SK-N-SH treated with all-trans-retinoic acid at 6 μM for 48 hours (cell line): ENCODE measurements around the gene FRMPD2.

Source experiments
- ARNTL ChIP-seq: fragments of 450-650 bp; formaldehyde crosslinking; IDR thresholded peaks from 2 replicates; pipeline ENCODE4 v1.5.0; 2020; ENCODE audit warnings: low read depth, mild to moderate bottlenecking, moderate library complexity, borderline replicate concordance
- BACH2 ChIP-seq: fragments of 250-450 bp; sonication (Bioruptor Pico); IDR thresholded peaks from 2 replicates; pipeline ENCODE4 v1.9.0; 2021; ENCODE audit warnings: mild to moderate bottlenecking, borderline replicate concordance
- CREB5 ChIP-seq: fragments of 250-450 bp; sonication (Bioruptor Pico); IDR thresholded peaks from 2 replicates; pipeline ENCODE4 v1.5.1; 2020; ENCODE audit warnings: low read depth, mild to moderate bottlenecking, moderate library complexity
- CSRNP3 ChIP-seq: fragments of 250-450 bp; sonication (Bioruptor Pico); IDR thresholded peaks from 2 replicates; pipeline ENCODE4 v1.5.1; 2021; ENCODE audit warnings: mild to moderate bottlenecking, moderate library complexity
- GLIS3 ChIP-seq: fragments of 250-450 bp; sonication (Bioruptor Pico); IDR thresholded peaks from 2 replicates; pipeline ENCODE4 v1.5.0; 2020; ENCODE audit warnings: mild to moderate bottlenecking, moderate library complexity
- OSR1 ChIP-seq: fragments of 250-450 bp; sonication (Bioruptor Pico); IDR thresholded peaks from 2 replicates; pipeline ENCODE4 v1.8.0; 2022; ENCODE audit warnings: moderate library complexity, mild to moderate bottlenecking, inconsistent platforms
- PATZ1 ChIP-seq: fragments of 250-450 bp; sonication (Bioruptor Pico); IDR thresholded peaks from 2 replicates; pipeline ENCODE4 v1.8.0; 2020; ENCODE audit warnings: mild to moderate bottlenecking, moderate library complexity, borderline replicate concordance
- RARB ChIP-seq: fragments of 250-450 bp; sonication (Bioruptor Pico); IDR thresholded peaks from 2 replicates; pipeline ENCODE4 v1.8.0; 2021; ENCODE audit warnings: mild to moderate bottlenecking, moderate library complexity
- TCF4 ChIP-seq: fragments of 250-450 bp; sonication (Bioruptor Pico); IDR thresholded peaks from 2 replicates; pipeline ENCODE4 v1.8.0; 2021; ENCODE audit warnings: mild to moderate bottlenecking, moderate library complexity, borderline replicate concordance
- TSHZ2 ChIP-seq: fragments of 250-450 bp; sonication (Bioruptor Pico); IDR thresholded peaks from 2 replicates; pipeline ENCODE4 v1.5.0; 2020; ENCODE audit warnings: mild to moderate bottlenecking, moderate library complexity
- ZFP3 ChIP-seq: fragments of 250-450 bp; sonication (Bioruptor Pico); IDR thresholded peaks from 2 replicates; pipeline ENCODE4 v1.5.0; 2020; ENCODE audit warnings: mild to moderate bottlenecking, moderate library complexity
- ZFP30 ChIP-seq: fragments of 450-650 bp; formaldehyde crosslinking; IDR thresholded peaks from 2 replicates; pipeline ENCODE4 v1.5.0; 2022; ENCODE audit warnings: mild to moderate bottlenecking, moderate library complexity
- ZNF8 ChIP-seq: fragments of 450-650 bp; formaldehyde crosslinking; IDR thresholded peaks from 2 replicates; pipeline ENCODE4 v1.5.0; 2020; ENCODE audit warnings: mild to moderate bottlenecking, moderate library complexity

GRCh38 chr10:48239618-48240017 is 34.9 kb downstream of the FRMPD2 start:
- TF ChIP-seq GLIS3 (CRISPR knock-in tag) (no peak), CREB5 (CRISPR knock-in tag) (no peak), ZFP30 (CRISPR knock-in tag) (no peak), ZFP3 (CRISPR knock-in tag) (no peak), RARB (CRISPR knock-in tag) (no peak), PATZ1 (CRISPR knock-in tag) (no peak), ZNF8 (CRISPR knock-in tag) (no peak), TCF4 (CRISPR knock-in tag) (no peak), CSRNP3 (CRISPR knock-in tag) (no peak), ARNTL (no peak), OSR1 (CRISPR knock-in tag) (no peak), BACH2 (CRISPR knock-in tag) (no peak), TSHZ2 (CRISPR knock-in tag) (no peak)
